Mammary epithelial cell (primary cell): ENCODE measurements around the gene FADS1.

Experiments used
- EZH2 ChIP-seq: IDR thresholded peaks from 2 replicates; pipeline ENCODE4 v1.6.1; 2012; ENCODE audit warnings: low read length, inconsistent platforms, borderline replicate concordance
- TF ChIP-seq, protein P1 (sequence below), 2 donors: IDR thresholded peaks in 1 of 2; conservative IDR thresholded peaks in 1 of 2; 2 replicates each; pipeline ENCODE4 v1.5.1; 2011 to 2012; ENCODE audit warnings: inconsistent platforms in 2 of 2, low read length in 2 of 2, mild to moderate bottlenecking in 2 of 2, control low read depth in 1 of 2, low read depth in 1 of 2; ENCODE audit not compliant: insufficient read depth in 1 of 2; ENCODE audit errors: extremely low read depth in 1 of 2

DNA sequence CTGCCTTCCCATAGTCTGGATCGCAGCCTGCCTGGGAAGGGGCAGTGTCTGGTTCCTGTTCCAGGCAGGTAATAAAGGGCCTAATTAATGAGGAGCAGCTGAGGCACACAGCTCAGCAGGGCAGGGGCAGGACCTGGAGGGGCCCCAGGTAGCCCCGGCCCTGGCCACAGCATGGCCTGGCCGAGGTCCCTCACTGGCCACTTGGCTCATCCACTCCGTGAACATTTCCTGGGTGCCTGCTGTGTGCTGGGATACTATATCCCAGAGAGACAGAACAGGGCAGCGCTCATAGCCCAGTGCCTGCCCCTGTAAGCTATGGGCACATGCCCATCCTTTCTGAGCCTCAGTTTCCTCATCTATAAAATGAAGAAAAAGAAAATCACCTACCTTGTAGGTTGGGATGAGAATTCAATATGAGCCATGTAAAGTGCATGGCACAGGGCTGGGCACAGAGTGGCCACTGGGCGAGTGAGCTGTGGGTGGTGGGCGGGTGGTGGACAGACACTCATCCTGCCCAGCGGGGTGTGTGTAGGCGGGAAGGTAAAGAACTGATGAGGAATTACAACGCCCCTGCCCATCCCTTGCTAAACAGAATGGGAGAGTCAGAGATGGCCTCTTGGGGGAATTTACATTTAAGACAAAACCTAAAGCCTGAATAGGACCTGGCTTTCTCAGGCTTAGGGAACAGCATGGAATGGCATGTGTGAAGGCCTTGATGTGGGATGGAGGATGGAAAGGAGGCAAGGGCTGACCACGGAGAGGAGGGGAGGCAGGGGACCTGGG, 55.2 kb downstream of the FADS1 start:
- TF ChIP-seq, protein P1, sequence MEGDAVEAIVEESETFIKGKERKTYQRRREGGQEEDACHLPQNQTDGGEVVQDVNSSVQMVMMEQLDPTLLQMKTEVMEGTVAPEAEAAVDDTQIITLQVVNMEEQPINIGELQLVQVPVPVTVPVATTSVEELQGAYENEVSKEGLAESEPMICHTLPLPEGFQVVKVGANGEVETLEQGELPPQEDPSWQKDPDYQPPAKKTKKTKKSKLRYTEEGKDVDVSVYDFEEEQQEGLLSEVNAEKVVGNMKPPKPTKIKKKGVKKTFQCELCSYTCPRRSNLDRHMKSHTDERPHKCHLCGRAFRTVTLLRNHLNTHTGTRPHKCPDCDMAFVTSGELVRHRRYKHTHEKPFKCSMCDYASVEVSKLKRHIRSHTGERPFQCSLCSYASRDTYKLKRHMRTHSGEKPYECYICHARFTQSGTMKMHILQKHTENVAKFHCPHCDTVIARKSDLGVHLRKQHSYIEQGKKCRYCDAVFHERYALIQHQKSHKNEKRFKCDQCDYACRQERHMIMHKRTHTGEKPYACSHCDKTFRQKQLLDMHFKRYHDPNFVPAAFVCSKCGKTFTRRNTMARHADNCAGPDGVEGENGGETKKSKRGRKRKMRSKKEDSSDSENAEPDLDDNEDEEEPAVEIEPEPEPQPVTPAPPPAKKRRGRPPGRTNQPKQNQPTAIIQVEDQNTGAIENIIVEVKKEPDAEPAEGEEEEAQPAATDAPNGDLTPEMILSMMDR (conservative IDR thresholded peaks at IDR 0.05 in 1 of 2, IDR thresholded peaks at IDR 0.05 in 1 of 2; ENCODE audit: extremely low read depth in 1 of 2, insufficient read depth in 1 of 2, low read depth in 1 of 2, low read length in 2 of 2) = no peak
- TF ChIP-seq EZH2 = no peak
